H1 (cell line): ENCODE measurements around the gene LHPP. TPM values are rescaled to one million over a fixed set of nuclear protein-coding genes. Genes with fewer than 3 reads are reported as not detected.
A peak's percentile ranks its signal among the peaks of the same experiment; 100 is the strongest.

Source experiments
- ATF3 ChIP-seq: IDR thresholded peaks from 2 replicates; pipeline ENCODE4 v1.6.1; 2011; ENCODE audit warnings: low read depth, mild to moderate bottlenecking, low read length; ENCODE audit not compliant: insufficient read depth
- BRCA1 ChIP-seq: IDR thresholded peaks from 2 replicates; pipeline ENCODE4 v1.6.1; 2012; ENCODE audit warnings: low read depth, low read length, improper control_type of control experiment
- CBX8 ChIP-seq: fragments of 300-800, 300-1000 bp; sonication (generic); IDR thresholded peaks from 2 replicates; pipeline ENCODE4 v1.7.1; 2016; ENCODE audit warnings: low read depth, low read length, borderline replicate concordance
- CHD1 ChIP-seq: IDR thresholded peaks from 2 replicates; pipeline ENCODE4 v1.6.1; 2012; ENCODE audit warnings: low read depth, low read length, improper control_type of control experiment
- CHD2 ChIP-seq: IDR thresholded peaks from 2 replicates; pipeline ENCODE4 v1.6.1; 2012; ENCODE audit warnings: low read length, improper control_type of control experiment
- EGR1 ChIP-seq: IDR thresholded peaks from 2 replicates; pipeline ENCODE4 v1.6.1; 2011; ENCODE audit warnings: low read depth, low read length, borderline replicate concordance
- EP300 ChIP-seq, 2 experiments: IDR thresholded peaks; 1 replicate in 1 of 2; 2 replicates in 1 of 2; pipeline ENCODE4 v1.6.1; 2011 to 2012; ENCODE audit warnings: low read depth in 2 of 2, low read length in 2 of 2, mild to moderate bottlenecking in 2 of 2, borderline replicate concordance in 1 of 2, inconsistent platforms in 1 of 2, moderate library complexity in 1 of 2
- GABPA ChIP-seq: IDR thresholded peaks from 2 replicates; pipeline ENCODE4 v1.6.1; 2011; ENCODE audit warnings: mild to moderate bottlenecking, low read length, moderate library complexity, borderline replicate concordance; ENCODE audit not compliant: insufficient read depth
- GTF2F1 ChIP-seq: IDR thresholded peaks from 2 replicates; pipeline ENCODE4 v1.6.1; 2012; ENCODE audit warnings: low read depth, low read length, improper control_type of control experiment, borderline replicate concordance
- KDM1A ChIP-seq: fragments of 200-600, 300-600 bp; sonication (generic); IDR thresholded peaks from 2 replicates; pipeline ENCODE4 v1.7.1; 2016; ENCODE audit warnings: mild to moderate bottlenecking, low read length, borderline replicate concordance
- KDM4A ChIP-seq: IDR thresholded peaks from one replicate; pipeline ENCODE4 v1.7.1; 2012; ENCODE audit warnings: low read depth, mild to moderate bottlenecking, moderate library complexity, low read length, inconsistent platforms; ENCODE audit not compliant: severe bottlenecking
- KDM5A ChIP-seq: fragments of 200-600 bp; IDR thresholded peaks from 2 replicates; pipeline ENCODE4 v1.7.1; 2012; ENCODE audit warnings: mild to moderate bottlenecking, low read length, inconsistent platforms, mixed read lengths
- MAFK ChIP-seq: IDR thresholded peaks from 2 replicates; pipeline ENCODE4 v1.6.1; 2012; ENCODE audit warnings: low read depth, mild to moderate bottlenecking, improper control_type of control experiment, low read length
- POLR2AphosphoS5 ChIP-seq: IDR thresholded peaks from 2 replicates; pipeline ENCODE4 v1.6.1; 2011; ENCODE audit warnings: low read depth, low read length
- SP1 ChIP-seq: IDR thresholded peaks from 2 replicates; pipeline ENCODE4 v1.6.1; 2011; ENCODE audit warnings: low read depth, low read length
- SP2 ChIP-seq: IDR thresholded peaks from 2 replicates; pipeline ENCODE4 v1.6.1; 2012; ENCODE audit warnings: mild to moderate bottlenecking, low read length, inconsistent platforms
- SUZ12 ChIP-seq: fragments of 200-600 bp; sonication (generic); IDR thresholded peaks from 2 replicates; pipeline ENCODE4 v1.6.1; 2012; ENCODE audit warnings: mild to moderate bottlenecking, inconsistent platforms, low read length, moderate library complexity, mixed read lengths
- TCF12 ChIP-seq: IDR thresholded peaks from 2 replicates; pipeline ENCODE4 v1.6.1; 2011; ENCODE audit warnings: low read depth, mild to moderate bottlenecking, low read length
- TEAD4 ChIP-seq: IDR thresholded peaks from 2 replicates; pipeline ENCODE4 v1.6.1; 2012; ENCODE audit warnings: low read depth, low read length, inconsistent platforms, mixed read lengths
- ZNF274 ChIP-seq: IDR thresholded peaks from 2 replicates; pipeline ENCODE4 v1.7.0; 2012; ENCODE audit warnings: low read length, borderline replicate concordance; ENCODE audit errors: extremely low read depth
- polyA plus RNA-seq, 7 experiments: library from polyadenylated mRNA; depleted of rRNA in 3 of 7; stranded (reverse) in 5 of 7; unstranded in 2 of 7; fragments of >200 nt in 5 of 7; fragments of 200-250 nt in 2 of 7; gene quantifications; 1 replicate in 5 of 7; 2 replicates in 1 of 7; 4 replicates in 1 of 7; pipeline versions ENCODE4 v1.2.1 to v1.2.3, GENCODE V29; 2011 to 2013; ENCODE audit warnings: missing spikeins in 2 of 7, mixed read lengths in 2 of 7
- total RNA-seq: library from RNA; stranded (reverse); fragmentation: NEBNext Ultra II Directional; extraction: Animal tissue kit (Norgen Biotek cat#: 25700); gene quantifications from 2 replicates; pipeline ENCODE4 v1.2.1, GENCODE V29; 2021
- TF ChIP-seq, protein P1 (sequence below): IDR thresholded peaks from 2 replicates; pipeline ENCODE4 v1.6.1; 2012; ENCODE audit warnings: inconsistent platforms
- TF ChIP-seq, protein P2 (sequence below), 3 experiments: IDR thresholded peaks; 1 replicate in 2 of 3; 2 replicates in 1 of 3; pipeline versions ENCODE4 v1.5.1 to v1.6.1; 2011; ENCODE audit warnings: low read length in 3 of 3, mild to moderate bottlenecking in 3 of 3, inconsistent platforms in 2 of 3, low read depth in 1 of 3, moderate library complexity in 1 of 3; ENCODE audit not compliant: insufficient read depth in 1 of 3; ENCODE audit errors: control extremely low read depth in 1 of 3

LHPP gene
- total and polyA plus RNA-seq, 2 of the 8 experiments (the other 6 are each of a cell fraction or from before 2014, with no cell fraction given), result 26.0 to 45.0 TPM

- TF ChIP-seq, protein P1, sequence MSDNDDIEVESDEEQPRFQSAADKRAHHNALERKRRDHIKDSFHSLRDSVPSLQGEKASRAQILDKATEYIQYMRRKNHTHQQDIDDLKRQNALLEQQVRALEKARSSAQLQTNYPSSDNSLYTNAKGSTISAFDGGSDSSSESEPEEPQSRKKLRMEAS, result peak; percentile 22; the same call in 1 of the 2 replicates
- TF ChIP-seq GTF2F1 (no peak), TCF12 (no peak), ATF3 (peak; percentile 35; the same call in 1 of the 2 replicates), SUZ12 (no peak), KDM5A (no peak), POLR2AphosphoS5 (no peak; the same call in 1 of the 2 replicates), CHD2 (no peak), BRCA1 (no peak), TEAD4 (no peak), EP300 (IDR thresholded peaks at IDR 0.05; ENCODE audit: borderline replicate concordance in 1 of 2, low read depth in 2 of 2, low read length in 2 of 2) (no peak), GABPA (no peak), CHD1 (no peak), SP2 (no peak), KDM4A (peak; percentile 81), SP1 (no peak), EGR1 (no peak), MAFK (no peak), KDM1A (no peak), CBX8 (no peak), ZNF274 (no peak)
- TF ChIP-seq, protein P2, sequence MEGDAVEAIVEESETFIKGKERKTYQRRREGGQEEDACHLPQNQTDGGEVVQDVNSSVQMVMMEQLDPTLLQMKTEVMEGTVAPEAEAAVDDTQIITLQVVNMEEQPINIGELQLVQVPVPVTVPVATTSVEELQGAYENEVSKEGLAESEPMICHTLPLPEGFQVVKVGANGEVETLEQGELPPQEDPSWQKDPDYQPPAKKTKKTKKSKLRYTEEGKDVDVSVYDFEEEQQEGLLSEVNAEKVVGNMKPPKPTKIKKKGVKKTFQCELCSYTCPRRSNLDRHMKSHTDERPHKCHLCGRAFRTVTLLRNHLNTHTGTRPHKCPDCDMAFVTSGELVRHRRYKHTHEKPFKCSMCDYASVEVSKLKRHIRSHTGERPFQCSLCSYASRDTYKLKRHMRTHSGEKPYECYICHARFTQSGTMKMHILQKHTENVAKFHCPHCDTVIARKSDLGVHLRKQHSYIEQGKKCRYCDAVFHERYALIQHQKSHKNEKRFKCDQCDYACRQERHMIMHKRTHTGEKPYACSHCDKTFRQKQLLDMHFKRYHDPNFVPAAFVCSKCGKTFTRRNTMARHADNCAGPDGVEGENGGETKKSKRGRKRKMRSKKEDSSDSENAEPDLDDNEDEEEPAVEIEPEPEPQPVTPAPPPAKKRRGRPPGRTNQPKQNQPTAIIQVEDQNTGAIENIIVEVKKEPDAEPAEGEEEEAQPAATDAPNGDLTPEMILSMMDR (IDR thresholded peaks at IDR 0.05; ENCODE audit: control extremely low read depth in 1 of 3, insufficient read depth in 1 of 3, low read depth in 1 of 3, low read length in 3 of 3), result peak in 2 of 3 experiments; percentile 5 to 15; a peak in 2 of 4 replicates
These were observed at the start of gene LHPP (continued) for GRCh38 chr10:124461642-124462347.
